Rectal smooth muscle tissue (tissue), 1 donor: ENCODE measurements around the gene DUSP16.

Experiments
- H3K27ac ChIP-seq: one replicate; pipeline ENCODE4 v1.7.0; 2013; ENCODE audit warnings: low read depth, low read length, inconsistent platforms
- H3K27me3 ChIP-seq: one replicate; pipeline ENCODE4 v1.7.0; 2013; ENCODE audit warnings: low read length; ENCODE audit not compliant: control insufficient read depth, insufficient read depth
- H3K36me3 ChIP-seq: one replicate; pipeline ENCODE4 v1.7.0; 2013; ENCODE audit warnings: low read length; ENCODE audit not compliant: control insufficient read depth, insufficient read depth
- H3K4me1 ChIP-seq: one replicate; pipeline ENCODE4 v1.7.0; 2013; ENCODE audit warnings: low read length; ENCODE audit not compliant: control insufficient read depth, insufficient read depth
- H3K4me3 ChIP-seq: one replicate; pipeline ENCODE4 v1.7.0; 2013; ENCODE audit warnings: low read length
- H3K9ac ChIP-seq: one replicate; pipeline ENCODE4 v1.7.0; 2013; ENCODE audit warnings: low read length

The DUSP16 gene

DNA sequence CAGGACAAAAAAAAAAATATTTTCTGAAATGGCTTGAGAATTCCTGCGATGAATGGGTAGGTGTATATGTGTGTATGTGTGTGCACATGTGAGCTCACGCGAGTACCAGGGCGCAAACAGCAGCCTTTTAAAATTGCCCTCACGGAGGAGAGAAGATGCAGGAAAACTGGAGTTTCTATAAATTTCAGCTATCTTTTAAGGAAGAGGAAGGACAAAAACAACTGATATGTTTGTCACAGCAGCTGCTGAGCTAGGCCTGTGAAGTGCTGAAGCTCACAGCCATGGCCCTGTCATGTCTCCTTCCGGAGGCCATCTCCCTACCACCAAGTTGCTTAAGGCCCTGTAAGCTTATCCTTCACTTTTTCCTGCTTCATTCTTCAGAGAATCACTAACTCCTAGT is 40.8 kb downstream of the DUSP16 start:
- Histone ChIP-seq H3K4me1 (no peaks in the 10 kb centered on the region), H3K27me3 (no peaks in the 10 kb centered on the region), H3K27ac (no peak overlapping the region), H3K9ac (no peak overlapping the region), H3K4me3 (no peak overlapping the region), H3K36me3 (peaks cover 4% of the 10 kb centered on the region)

DNA sequence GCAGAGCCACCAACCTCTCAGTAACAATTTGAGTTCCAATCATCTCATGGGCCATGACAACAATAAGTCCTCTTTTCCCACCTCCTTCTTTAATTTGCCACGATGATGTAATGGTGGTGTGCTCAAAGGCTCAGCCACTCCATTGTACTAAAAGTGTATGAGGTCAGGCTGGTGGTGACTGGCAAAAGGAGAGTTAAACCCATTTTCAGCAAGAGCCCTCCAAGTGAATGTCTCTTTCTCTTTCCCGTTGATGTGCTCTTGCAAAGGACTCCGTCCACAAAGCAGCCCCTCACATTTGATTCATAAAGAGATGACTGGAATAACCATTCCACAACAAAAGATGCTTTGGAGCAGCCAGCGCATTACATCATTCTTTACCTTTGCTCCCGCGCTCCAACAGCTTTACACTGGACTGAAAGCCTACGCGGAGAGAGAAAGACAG is 41.6 kb downstream of the DUSP16 start:
- Histone ChIP-seq H3K27me3 (no peaks in the 10 kb centered on the region), H3K36me3 (peaks cover 4% of the 10 kb centered on the region), H3K4me1 (no peaks in the 10 kb centered on the region), H3K4me3 (no peak overlapping the region), H3K9ac (no peak overlapping the region), H3K27ac (no peak overlapping the region)

- H3K4me1 ChIP-seq = no peaks in the 10 kb centered on the region
- H3K9ac ChIP-seq = no peak overlapping the region
- no peak overlapping the region for H3K4me3 ChIP-seq
- no peak overlapping the region for H3K27ac ChIP-seq
- peaks cover 4% of the 10 kb centered on the region for H3K36me3 ChIP-seq
- no peaks in the 10 kb centered on the region for H3K27me3 ChIP-seq
Measured at GRCh38 chr12:12520273-12520672, 42.4 kb downstream of the DUSP16 start.

DNA sequence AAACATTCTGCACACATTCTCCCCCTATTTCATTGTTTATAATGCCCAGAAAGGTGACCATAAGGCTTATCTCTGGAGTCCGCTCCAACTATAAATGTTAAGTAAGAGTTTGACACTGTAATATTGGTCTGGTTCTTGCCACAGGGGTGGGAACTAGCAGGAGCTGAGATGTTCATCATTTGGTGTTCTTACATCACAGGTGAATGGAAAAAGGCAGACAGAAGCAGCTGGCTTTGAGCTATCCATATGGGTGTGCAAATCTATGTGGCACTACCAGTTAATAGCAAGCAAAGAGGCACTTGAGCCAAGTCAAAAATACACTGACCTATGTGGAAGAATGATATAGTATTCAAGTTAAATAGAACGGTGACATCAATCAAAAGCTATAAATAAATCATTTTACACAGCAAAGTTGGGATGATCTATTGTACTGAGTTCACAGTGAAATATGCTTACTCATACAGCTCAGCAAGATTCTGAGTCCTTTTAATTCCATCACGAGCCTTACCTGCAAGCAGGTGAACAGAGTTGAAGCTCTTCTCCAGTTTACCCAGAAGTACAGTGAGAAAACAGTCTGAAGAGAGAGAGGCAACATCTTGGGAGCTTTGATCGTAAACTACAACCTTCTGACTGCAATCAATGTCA is 43.2 kb downstream of the DUSP16 start:
- Histone ChIP-seq H3K27ac (no peak overlapping the region), H3K4me1 (no peaks in the 10 kb centered on the region), H3K36me3 (peaks cover 4% of the 10 kb centered on the region), H3K27me3 (no peaks in the 10 kb centered on the region), H3K9ac (no peak overlapping the region), H3K4me3 (no peak overlapping the region)

DNA sequence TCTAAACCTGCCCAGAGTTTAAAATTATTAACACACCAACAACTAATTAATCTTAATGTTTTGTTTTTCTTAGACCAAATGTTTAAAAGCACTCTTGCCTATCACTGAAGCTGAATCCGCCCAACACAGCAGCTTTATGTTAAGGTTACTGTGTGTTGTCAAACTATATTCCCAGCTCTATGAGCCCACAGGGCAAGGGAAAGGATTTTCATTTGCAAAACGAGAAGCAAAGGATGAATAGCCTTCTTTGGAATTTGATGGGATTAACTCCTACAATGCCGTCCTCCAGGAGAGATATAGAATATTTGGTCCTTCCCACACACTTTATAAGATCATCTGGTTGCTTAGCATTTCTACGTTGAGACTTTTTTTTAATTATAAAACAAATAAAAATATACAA is 43.7 kb downstream of the DUSP16 start:
- H3K27me3 ChIP-seq = no peaks in the 10 kb centered on the region
- peaks cover 2% of the 10 kb centered on the region for H3K4me1 ChIP-seq
- no peak overlapping the region for H3K27ac ChIP-seq
- no peak overlapping the region for H3K4me3 ChIP-seq
- no peak overlapping the region for H3K9ac ChIP-seq
- peaks cover 4% of the 10 kb centered on the region for H3K36me3 ChIP-seq

DNA sequence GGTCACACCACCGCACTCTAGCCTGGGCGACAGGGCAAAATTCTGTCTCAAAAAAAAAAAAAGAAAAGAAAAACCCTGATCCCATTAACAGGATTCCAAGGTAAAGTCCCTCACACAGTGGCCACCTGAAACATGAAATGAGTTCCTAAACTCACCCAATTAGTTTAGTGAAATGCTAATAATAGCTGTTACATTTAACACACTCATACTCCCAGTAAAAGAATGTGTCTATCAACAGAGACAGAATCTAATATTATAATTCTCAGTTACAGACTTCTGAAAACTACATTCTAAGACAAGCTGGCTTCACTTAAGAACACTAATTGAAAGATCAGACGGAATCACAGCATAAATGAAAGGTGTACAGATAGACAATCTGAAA is 44.2 kb downstream of the DUSP16 start:
- Histone ChIP-seq H3K9ac (no peak overlapping the region), H3K36me3 (peaks cover 4% of the 10 kb centered on the region), H3K4me1 (peaks cover 2% of the 10 kb centered on the region), H3K27me3 (no peaks in the 10 kb centered on the region), H3K27ac (no peak overlapping the region), H3K4me3 (no peak overlapping the region)

- no peak overlapping the region for H3K27ac ChIP-seq
- H3K9ac ChIP-seq = no peak overlapping the region
- H3K27me3 ChIP-seq = no peaks in the 10 kb centered on the region
- H3K4me1 ChIP-seq = peaks cover 2% of the 10 kb centered on the region
- H3K36me3 ChIP-seq = no peaks in the 10 kb centered on the region
- no peak overlapping the region for H3K4me3 ChIP-seq
Measured at GRCh38 chr12:12513416-12514006, 49.2 kb downstream of the DUSP16 start.

GRCh38 chr12:12511895-12512711 is 50.6 kb downstream of the DUSP16 start:
- Histone ChIP-seq H3K4me1 (peaks cover 2% of the 10 kb centered on the region), H3K27ac (no peak overlapping the region), H3K27me3 (no peaks in the 10 kb centered on the region), H3K4me3 (no peak overlapping the region), H3K9ac (no peak overlapping the region), H3K36me3 (no peaks in the 10 kb centered on the region)

DNA sequence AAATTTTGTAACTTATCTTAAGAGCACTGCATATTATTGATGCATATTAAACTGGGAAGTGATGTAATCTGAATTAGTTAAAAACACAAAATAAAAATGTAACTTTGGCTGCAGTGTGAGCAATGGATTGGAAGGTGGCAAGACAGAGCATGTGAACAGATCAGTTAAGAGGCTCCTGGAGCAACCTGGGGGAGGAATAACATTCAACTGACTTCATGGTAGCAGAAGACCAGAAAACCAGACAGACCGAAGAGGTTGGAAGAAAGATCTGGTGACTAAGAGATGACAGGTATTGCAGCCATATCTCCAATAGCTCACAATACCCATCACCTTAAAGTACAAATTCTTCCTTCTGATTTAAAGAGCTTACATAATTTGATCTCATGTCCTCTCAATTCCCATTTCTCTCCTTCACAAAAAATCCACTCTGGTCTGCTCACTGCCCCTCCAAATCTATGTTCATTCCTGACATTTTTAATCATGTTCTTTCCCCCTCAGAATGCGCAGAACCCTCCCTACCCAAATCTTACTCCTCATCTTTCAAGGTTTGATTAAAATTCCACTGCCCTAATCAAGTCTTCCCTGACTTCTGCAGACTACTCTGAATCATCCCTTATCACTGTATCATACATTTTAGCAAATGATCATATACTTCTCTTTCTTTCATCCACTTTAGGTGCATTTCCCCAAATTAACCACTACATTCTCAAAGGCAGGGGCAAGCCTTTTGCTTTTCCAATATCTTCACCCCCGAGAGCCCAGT is 51.5 kb downstream of the DUSP16 start:
- H3K27ac ChIP-seq = no peak overlapping the region
- no peak overlapping the region for H3K4me3 ChIP-seq
- H3K27me3 ChIP-seq = no peaks in the 10 kb centered on the region
- H3K4me1 ChIP-seq = peaks cover 2% of the 10 kb centered on the region
- no peak overlapping the region for H3K9ac ChIP-seq
- no peaks in the 10 kb centered on the region for H3K36me3 ChIP-seq

DNA sequence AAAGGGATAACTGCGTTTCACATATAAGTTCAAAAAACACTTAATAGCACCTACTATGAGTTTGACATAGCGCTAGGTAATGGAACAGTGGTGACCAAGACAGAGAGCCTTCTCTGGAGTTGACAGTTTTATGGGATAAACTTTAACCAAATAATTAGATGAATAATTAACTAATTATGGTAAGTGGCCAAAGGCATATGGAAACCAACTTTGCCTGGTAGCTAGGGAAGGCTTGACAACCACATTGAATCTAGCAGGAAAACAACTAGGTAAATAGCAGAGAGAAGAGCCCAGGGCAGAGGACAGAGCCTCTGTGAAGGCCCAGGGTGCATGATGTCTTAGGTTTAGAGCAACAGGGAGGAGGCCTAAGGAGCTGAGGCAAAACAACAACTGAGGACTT is 52.1 kb downstream of the DUSP16 start:
- Histone ChIP-seq H3K27me3 (no peaks in the 10 kb centered on the region), H3K27ac (no peak overlapping the region)

GRCh38 chr12:12510141-12510540 is 52.5 kb downstream of the DUSP16 start:
- peaks cover 2% of the 10 kb centered on the region for H3K4me1 ChIP-seq
- H3K36me3 ChIP-seq = no peaks in the 10 kb centered on the region
- no peaks in the 10 kb centered on the region for H3K27me3 ChIP-seq
- no peak overlapping the region for H3K27ac ChIP-seq
- H3K4me3 ChIP-seq = no peak overlapping the region
- no peak overlapping the region for H3K9ac ChIP-seq

More for the DNA sequence above, 52.1 kb downstream of the DUSP16 start:
- Histone ChIP-seq H3K4me3 (no peak overlapping the region), H3K36me3 (no peaks in the 10 kb centered on the region), H3K4me1 (peaks cover 2% of the 10 kb centered on the region), H3K9ac (no peak overlapping the region)

DNA sequence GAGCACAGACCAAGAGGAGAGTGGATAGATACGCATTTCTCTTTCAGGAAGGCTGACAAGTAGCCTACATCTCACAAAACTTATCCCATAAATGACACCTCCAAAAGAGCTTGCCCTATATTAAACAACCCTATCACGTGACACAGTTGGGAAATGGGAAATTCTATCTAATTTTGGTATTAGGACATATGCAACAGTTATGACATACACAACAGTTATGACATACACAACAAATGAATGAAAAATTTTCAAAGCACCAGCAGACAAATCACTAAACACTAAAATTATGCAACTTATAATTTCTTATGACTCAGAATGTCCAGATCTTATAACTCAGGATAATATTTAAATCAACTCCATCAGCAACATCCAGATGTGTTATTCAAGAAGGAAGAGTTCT is 54.1 kb downstream of the DUSP16 start:
- no peaks in the 10 kb centered on the region for H3K36me3 ChIP-seq
- H3K4me3 ChIP-seq = no peak overlapping the region
- H3K4me1 ChIP-seq = no peaks in the 10 kb centered on the region
- no peak overlapping the region for H3K9ac ChIP-seq
- H3K27me3 ChIP-seq = no peaks in the 10 kb centered on the region
- no peak overlapping the region for H3K27ac ChIP-seq
